B cell (primary cell): ENCODE results near the gene LMBR1L. TPM values are rescaled to one million over a fixed set of nuclear protein-coding genes. Genes with fewer than 3 reads are reported as not detected.
"Not testable (repeated sequence)": the region's sequence is repeated elsewhere in the genome, so short reads cannot be mapped to it uniquely, and the experiment has no call there.

ENCODE experiments used
- ATAC-seq: fragments of 200-7000 bp; cut with Tn5 transposase; one replicate; pipeline ENCODE4 v1.10.0; 2021; ENCODE audit warnings: low read depth, mild to moderate bottlenecking, moderate number of reproducible peaks, moderate library complexity
- CTCF ChIA-PET: fragments of 350-600 bp; sonication (Branson Sonifier 250); formaldehyde crosslinking; loops from one replicate; lab custom pipeline; 2021; ENCODE audit warnings: antibody characterized with exemption, inconsistent platforms; lab: Charles Lee
- POLR2A ChIA-PET: fragments of 350-600 bp; sonication (Branson Sonifier 250); formaldehyde crosslinking; loops from one replicate; lab custom pipeline; 2021; ENCODE audit warnings: antibody characterized with exemption; lab: Charles Lee
- DNase-seq: peaks from one replicate; pipeline ENCODE4 v3.0.0; 2013
- H2AFZ ChIP-seq: 2 replicates; pipeline ENCODE4 v1.6.1; 2012; ENCODE audit warnings: mild to moderate bottlenecking, low read depth, low read length; ENCODE audit not compliant: insufficient read depth, poor library complexity, severe bottlenecking
- H3K27ac ChIP-seq, 2 donors: 1 replicate in 1 of 2; 2 replicates in 1 of 2; pipeline ENCODE4 v1.5.1; 2012 to 2013; ENCODE audit warnings: low read length in 2 of 2, mild to moderate bottlenecking in 2 of 2, moderate library complexity in 1 of 2
- H3K27me3 ChIP-seq, 4 experiments: fragments of 200-600 bp in 1 of 4; sonication (generic) in 1 of 4; replicated peaks in 1 of 4; 1 replicate in 2 of 4; 2 replicates in 2 of 4; pipeline versions ENCODE4 v1.6.1 to v1.7.0; 2013 to 2016; ENCODE audit warnings: low read length in 3 of 4, mild to moderate bottlenecking in 2 of 4, mixed read lengths in 1 of 4, moderate library complexity in 1 of 4; ENCODE audit not compliant: insufficient read depth in 4 of 4, control insufficient read depth in 3 of 4; ENCODE audit errors: control extremely low read depth in 1 of 4
- H3K36me3 ChIP-seq, 2 experiments: replicated peaks in 1 of 2; 1 replicate in 1 of 2; 2 replicates in 1 of 2; pipeline versions ENCODE4 v1.6.1 to v1.7.1; 2013; ENCODE audit warnings: low read length in 1 of 2; ENCODE audit not compliant: insufficient read depth in 2 of 2, control insufficient read depth in 1 of 2; ENCODE audit errors: control extremely low read depth in 1 of 2, extremely low read depth in 1 of 2
- H3K4me1 ChIP-seq, 2 donors: fragments of 200-600 bp in 1 of 2; sonication (generic) in 1 of 2; 1 replicate in 1 of 2; 2 replicates in 1 of 2; pipeline versions ENCODE4 v1.5.1 to v1.6.1; 2013 to 2017; ENCODE audit warnings: low read length in 2 of 2; ENCODE audit not compliant: control insufficient read depth in 2 of 2, insufficient read depth in 2 of 2
- H3K4me2 ChIP-seq: replicated peaks from 2 replicates; pipeline ENCODE3; 2012; ENCODE audit warnings: mild to moderate bottlenecking, low read depth, low read length; ENCODE audit not compliant: poor library complexity, severe bottlenecking
- H3K4me3 ChIP-seq, 5 experiments: fragments of 200-600 bp in 1 of 5; sonication (generic) in 1 of 5; 1 replicate in 3 of 5; 2 replicates in 2 of 5; pipeline versions ENCODE4 v1.5.1 to v1.7.0; 2011 to 2016; ENCODE audit warnings: low read length in 4 of 5, mild to moderate bottlenecking in 4 of 5, low read depth in 2 of 5, control low read depth in 1 of 5, moderate library complexity in 1 of 5; ENCODE audit not compliant: insufficient read depth in 1 of 5; ENCODE audit errors: control extremely low read depth in 1 of 5, extremely low read depth in 1 of 5
- H3K79me2 ChIP-seq: fragments of 200-600 bp; sonication (generic); one replicate; pipeline ENCODE4 v1.6.0; 2016; ENCODE audit warnings: low read length; ENCODE audit not compliant: control insufficient read depth, insufficient read depth
- H3K9ac ChIP-seq: fragments of 200-600 bp; sonication (generic); 2 replicates; pipeline ENCODE4 v1.6.1; 2017; ENCODE audit warnings: mild to moderate bottlenecking, low read length, moderate library complexity
- H3K9me3 ChIP-seq, 3 donors: one replicate each; pipeline versions ENCODE4 v1.6.1 to v1.7.1; 2013; ENCODE audit warnings: low read length in 2 of 3; ENCODE audit not compliant: control insufficient read depth in 2 of 3, insufficient read depth in 1 of 3; ENCODE audit errors: control extremely low read depth in 1 of 3
- H4K20me1 ChIP-seq: 2 replicates; pipeline ENCODE4 v1.6.0; 2012; ENCODE audit warnings: mild to moderate bottlenecking, low read length; ENCODE audit not compliant: insufficient read depth, control insufficient read depth, poor library complexity, severe bottlenecking
- H3K27ac Mint-ChIP-seq: one replicate; pipeline ENCODE4 v1.8.0; 2021; ENCODE audit warnings: mixed read lengths
- H3K27me3 Mint-ChIP-seq: one replicate; pipeline ENCODE4 v1.8.0; 2021; ENCODE audit warnings: mixed read lengths
- H3K4me1 Mint-ChIP-seq: one replicate; pipeline ENCODE4 v1.8.0; 2021; ENCODE audit warnings: mixed read lengths
- H3K4me3 Mint-ChIP-seq: one replicate; pipeline ENCODE4 v1.8.0; 2021; ENCODE audit warnings: mixed read lengths
- H3K9me3 Mint-ChIP-seq: one replicate; pipeline ENCODE4 v1.8.0; 2022; ENCODE audit warnings: mixed read lengths; ENCODE audit not compliant: insufficient read depth
- CTCF ChIP-seq: fragments of 200-600 bp; IDR thresholded peaks from one replicate; pipeline ENCODE4 v1.8.0; 2022; ENCODE audit warnings: antibody characterized with exemption, mild to moderate bottlenecking
- EZH2 ChIP-seq: IDR thresholded peaks from 2 replicates; pipeline ENCODE4 v1.6.1; 2012; ENCODE audit warnings: borderline replicate concordance, low read depth, mild to moderate bottlenecking, moderate library complexity, low read length; ENCODE audit not compliant: insufficient read depth, poor library complexity, severe bottlenecking
- WGBS: methylation state at CpG from one replicate; pipeline ENCODE4 v1.1.5; 2013; ENCODE audit warnings: missing lambda C conversion rate; ENCODE audit not compliant: insufficient coverage; 5-methylcytosine and 5-hydroxymethylcytosine counted together
- intact Hi-C: fragments of 100-400 bp; cut with micrococcal nuclease; formaldehyde crosslinking; loops from one replicate; pipeline ENCODE4 v1.10.0; 2022
- polyA plus RNA-seq: library from polyadenylated mRNA; depleted of rRNA; stranded (reverse); fragments of >200 nt; gene quantifications from 2 replicates; pipeline ENCODE4 v1.2.3, GENCODE V29; 2012
- total RNA-seq, 2 donors: library from RNA; stranded (reverse); fragments of 120-200 nt in 1 of 2; gene quantifications; 1 replicate in 1 of 2; 2 replicates in 1 of 2; pipeline versions ENCODE4 v1.2.3 to v1.2.4, GENCODE V29; 2013 to 2022

Gene LMBR1L
- total and polyA plus RNA-seq, 2 donors (not counting 1 experiment from before 2014, with no cell fraction given): 133 to 187 TPM

- no peak overlapping the region for H3K27ac Mint-ChIP-seq
- POLR2A ChIA-PET: no interaction called here
- TF ChIP-seq EZH2 (no peak), CTCF (no peak)
- Histone ChIP-seq H3K4me2 (no peak overlapping the region), H3K9ac (no peak overlapping the region), H3K27me3 (no peaks in the 10 kb centered on the region), H2AFZ (no peak overlapping the region), H3K4me3 (no peak overlapping the region), H3K9me3 (no peaks in the 10 kb centered on the region), H3K79me2 (peaks cover 34% of the 10 kb centered on the region), H3K27ac (no peak overlapping the region), H3K36me3 (no peaks in the 10 kb centered on the region), H3K4me1 (peaks cover 0 to 3% of the 10 kb centered on the region in 2 donors), H4K20me1 (no peaks in the 10 kb centered on the region)
- CTCF ChIA-PET: interaction anchor here (0.6 to 1.5 kb wide), 7 partner anchors 11 to 155 kb away, joined by 3 to 8 read pairs (median 3); no protein-coding TSS in a partner anchor
- no peaks in the 10 kb centered on the region for H3K9me3 Mint-ChIP-seq
- DNase-seq (no peak), ATAC-seq (no peak)
- no peak overlapping the region for H3K4me3 Mint-ChIP-seq
- H3K4me1 Mint-ChIP-seq: peaks cover 6% of the 10 kb centered on the region
- H3K27me3 Mint-ChIP-seq: no peaks in the 10 kb centered on the region
- WGBS: no CpG with 5 or more reads among the region's 2 CpGs
- intact Hi-C loops: no loop called here
Measured at GRCh38 chr12:49138587-49138986, 27.9 kb upstream of the LMBR1L start.

- H3K9me3 Mint-ChIP-seq: no peaks in the 10 kb centered on the region
- peaks cover 6 to 10% of the 10 kb centered on the region in 2 donors for H3K4me1 ChIP-seq
- no peak overlapping the region for H3K4me3 ChIP-seq
- no CpG with 5 or more reads among the region's 1 CpG for WGBS
- H3K36me3 ChIP-seq: no peaks in the 10 kb centered on the region
- H3K4me2 ChIP-seq: no peak overlapping the region
- peaks cover 17% of the 10 kb centered on the region for H3K4me1 Mint-ChIP-seq
- intact Hi-C loops: no loop called here
- H3K9ac ChIP-seq: no peak overlapping the region
- no peaks in the 10 kb centered on the region for H3K27me3 Mint-ChIP-seq
- no peaks in the 10 kb centered on the region for H3K27me3 ChIP-seq
- no peaks in the 10 kb centered on the region for H3K9me3 ChIP-seq
- DNase-seq: no peak
- no peaks in the 10 kb centered on the region for H4K20me1 ChIP-seq
- ChIA-PET POLR2A (no interaction called here), CTCF (interaction anchor here (1.1 to 1.2 kb wide), 2 partner anchors 10 to 53 kb away, joined by 3 read pairs; no protein-coding TSS in a partner anchor)
- no peak for TF ChIP-seq CTCF
- TF ChIP-seq EZH2: no peak
- H2AFZ ChIP-seq: no peak overlapping the region
- ATAC-seq: no peak
- H3K4me3 Mint-ChIP-seq: no peak overlapping the region
- peaks cover 36% of the 10 kb centered on the region for H3K79me2 ChIP-seq
- no peak overlapping the region for H3K27ac Mint-ChIP-seq
- no peak overlapping the region for H3K27ac ChIP-seq
Measured at GRCh38 chr12:49137476-49137875, 26.8 kb upstream of the LMBR1L start.

- intact Hi-C loops, H3K9ac ChIP-seq, POLR2A ChIA-PET, H3K27me3 Mint-ChIP-seq, H3K27ac ChIP-seq, H3K27me3 ChIP-seq, H2AFZ ChIP-seq, H3K27ac Mint-ChIP-seq, H3K9me3 Mint-ChIP-seq, H3K4me2 ChIP-seq, H3K4me3 Mint-ChIP-seq, DNase-seq, H4K20me1 ChIP-seq, H3K36me3 ChIP-seq, ATAC-seq, H3K9me3 ChIP-seq, H3K4me3 ChIP-seq: not testable (repeated sequence)
- CTCF ChIA-PET: interaction anchor here (1.1 kb wide), 1 partner anchor 53 kb away, joined by 3 read pairs; no protein-coding TSS in a partner anchor
- peaks cover 11 to 13% of the 10 kb centered on the region in 2 donors for H3K4me1 ChIP-seq
- peaks cover 36% of the 10 kb centered on the region for H3K79me2 ChIP-seq
- 100% methylated on average over 1 of the region's 3 CpGs for WGBS
- H3K4me1 Mint-ChIP-seq: peaks cover 21% of the 10 kb centered on the region
Measured at GRCh38 chr12:49136997-49137396, 26.4 kb upstream of the LMBR1L start.
